Measurements from ENCODE around the gene NSUN2.
"Not testable (repeated sequence)": the region's sequence is repeated elsewhere in the genome, so short reads cannot be mapped to it uniquely, and the experiment has no call there.

Gene NSUN2

DNA sequence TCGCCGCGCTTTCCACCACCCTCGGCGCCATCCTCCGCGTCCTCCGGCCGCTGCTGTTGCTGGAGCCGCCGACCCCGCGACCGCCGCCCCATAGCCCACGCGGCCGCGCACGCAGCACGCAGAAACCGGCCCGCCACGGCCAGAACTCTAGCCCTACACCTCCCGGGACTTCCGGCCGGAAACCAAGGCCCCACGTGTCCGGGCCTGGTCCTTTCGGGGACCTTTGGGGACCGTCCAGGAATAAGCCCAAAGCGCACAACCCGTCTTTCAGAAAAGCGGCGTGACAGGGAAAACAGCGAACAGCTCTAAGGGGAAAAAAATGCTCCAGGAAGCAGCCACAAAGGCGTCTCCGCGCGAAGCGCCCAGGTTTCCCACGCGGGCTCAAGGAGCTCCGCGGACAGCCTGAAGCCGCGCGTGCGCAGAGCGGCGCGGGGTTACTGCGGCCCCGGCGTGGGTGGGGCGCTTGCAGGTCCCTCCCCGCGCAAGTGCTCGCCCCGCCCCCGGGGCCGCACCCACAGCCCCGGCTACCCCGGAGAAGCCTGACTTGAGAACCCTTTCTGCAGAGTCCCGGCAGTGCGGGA lies at the start of gene NSUN2, which contains the start of gene SRD5A1:
Gene NSUN2, minus strand, starts transcription at position 157 of the 581 bp plus-strand sequence. Its CDS starts 65 bp downstream, at position 92.
Gene SRD5A1, plus strand, starts transcription at position 553 of the 581 bp plus-strand sequence. CDS start 137 bp downstream, outside the sequence.
- DNase-seq, result peak; percentile 90

- DNase-seq, result no peak
Measured at GRCh38 chr5:6682239-6682638, 49.4 kb upstream of the NSUN2 start.

DNA sequence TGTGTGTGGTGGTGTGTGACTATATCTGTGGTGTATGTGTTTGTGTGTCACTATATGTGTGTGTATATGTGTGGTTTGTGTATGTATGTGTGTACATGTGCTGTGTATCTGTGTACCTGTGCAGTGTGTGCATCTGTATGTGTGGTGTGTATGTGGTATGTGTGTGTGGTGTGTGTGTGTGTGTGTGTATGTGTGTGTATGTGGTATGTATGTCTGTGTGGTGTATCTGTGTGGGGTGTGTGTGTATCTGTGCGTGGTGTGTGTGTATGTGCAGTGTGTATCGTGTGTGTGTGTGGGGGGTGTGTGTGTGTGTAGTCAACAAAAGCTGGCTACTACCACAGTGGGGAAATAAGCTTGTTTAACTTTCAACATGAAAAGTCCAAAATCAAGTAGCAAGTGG lies 48.8 kb upstream of the NSUN2 start:
- no peak for DNase-seq

GRCh38 chr5:6680922-6681321 lies 48.1 kb upstream of the NSUN2 start:
- no peak for DNase-seq

GRCh38 chr5:6678385-6678784 lies 45.5 kb upstream of the NSUN2 start:
- DNase-seq, result no peak

DNA sequence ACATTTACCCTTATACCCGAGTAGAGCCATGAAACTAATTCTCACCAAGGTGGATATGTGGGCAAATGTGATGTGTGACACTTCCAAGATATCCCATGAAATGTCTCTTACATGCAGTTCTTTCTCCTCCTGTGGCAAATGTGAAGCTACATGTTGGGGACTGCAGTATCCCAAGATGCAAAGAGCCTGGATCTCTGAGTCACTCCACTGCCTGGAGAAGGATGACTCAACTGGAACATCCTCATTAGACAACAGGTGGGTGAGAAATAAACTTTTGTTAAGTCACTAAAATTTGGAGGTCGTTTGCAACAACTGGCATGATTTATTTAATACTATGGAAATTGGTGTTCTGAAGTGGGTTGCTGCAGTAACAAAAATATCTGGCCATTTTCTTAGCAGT lies 43.9 kb upstream of the NSUN2 start:
- DNase-seq, result no peak

DNA sequence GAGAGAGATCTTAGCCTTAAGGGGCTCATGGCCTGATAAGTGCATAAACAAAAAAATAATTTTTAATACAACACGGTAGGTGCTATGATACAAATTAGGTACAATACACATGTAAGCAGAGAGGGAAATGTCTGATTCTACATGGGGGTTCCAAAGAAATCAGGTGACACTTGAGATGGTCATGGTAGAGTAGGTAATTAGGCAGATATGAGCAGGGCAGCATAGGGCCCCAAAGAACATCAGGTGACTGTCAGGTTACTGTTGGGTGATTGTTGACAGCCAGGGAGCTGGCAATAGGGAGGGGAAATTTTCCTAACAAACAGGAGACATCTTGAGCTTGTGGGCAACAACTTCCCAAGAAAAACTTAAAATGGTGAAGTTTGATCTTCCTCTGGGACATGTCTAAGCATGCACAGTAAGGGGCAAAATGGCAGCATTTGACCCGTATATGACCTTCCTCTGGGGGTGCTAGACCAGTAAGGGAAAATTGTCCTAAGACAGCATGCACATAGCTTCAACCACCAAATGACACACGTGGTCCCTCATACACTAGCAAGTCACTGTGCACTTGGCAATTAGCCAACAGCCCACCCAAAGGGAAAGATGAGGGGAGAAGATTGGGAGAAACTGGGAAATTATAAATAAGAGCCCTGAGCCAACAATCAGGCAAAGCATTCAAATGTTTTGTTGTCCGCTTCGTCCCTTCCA lies 43.1 kb upstream of the NSUN2 start:
- DNase-seq, result no peak

DNA sequence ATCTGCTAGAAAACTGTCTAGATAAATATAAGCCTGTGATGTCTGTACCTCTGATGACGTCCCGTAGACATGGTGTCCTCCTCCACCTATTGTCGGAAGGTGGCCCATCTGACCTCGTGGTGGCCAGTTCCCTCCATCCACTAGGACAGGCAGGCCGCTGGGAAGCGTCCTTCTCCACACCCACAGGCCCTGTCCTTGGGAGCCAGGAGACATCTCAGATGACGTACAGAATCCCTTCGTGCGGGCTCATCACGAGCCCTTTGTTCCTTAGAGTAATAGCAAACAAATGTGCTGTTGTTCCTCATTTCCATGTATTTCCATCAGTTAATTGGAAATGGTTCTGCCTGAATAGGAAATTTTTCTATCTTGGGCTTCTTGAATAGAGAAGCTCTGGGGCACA lies 42.0 kb upstream of the NSUN2 start:
- no peak for DNase-seq

DNA sequence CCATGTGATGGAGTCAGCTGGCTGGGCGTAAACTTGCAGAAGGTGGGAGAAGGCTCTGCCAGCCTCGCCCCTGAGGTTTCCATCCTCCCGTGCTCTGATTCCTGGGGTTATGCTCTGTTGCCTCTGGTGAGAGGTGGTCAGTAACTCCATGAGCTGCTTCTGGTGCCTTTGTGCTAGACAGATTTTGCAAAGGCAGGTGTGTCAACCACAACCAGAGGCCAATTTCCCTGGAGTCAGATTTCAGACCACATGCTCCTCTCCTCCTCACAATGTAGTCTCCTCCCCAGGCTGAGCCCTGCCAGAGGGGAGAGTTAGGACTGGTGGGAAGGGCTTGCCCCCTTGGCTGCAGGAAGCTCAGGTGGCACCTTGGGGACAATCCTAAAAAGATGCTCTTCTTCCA lies 41.6 kb upstream of the NSUN2 start:
- DNase-seq, result no peak

DNA sequence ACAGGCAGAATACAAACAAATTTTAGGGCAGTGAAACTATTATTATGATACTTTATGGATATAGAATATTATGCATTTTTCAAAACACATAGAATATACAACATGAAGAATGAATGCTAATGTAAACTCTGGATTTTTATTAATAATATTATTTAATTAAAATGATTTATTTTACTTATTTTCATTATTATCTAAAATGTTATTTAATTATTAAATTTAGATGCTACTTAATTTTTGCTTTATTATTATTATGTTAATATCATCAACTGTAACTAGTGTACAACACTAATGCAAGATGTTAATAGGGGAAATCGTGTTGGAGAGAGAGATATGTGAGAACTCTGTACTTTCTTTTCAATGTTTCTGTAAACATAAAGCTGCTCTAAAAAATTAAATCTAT lies 41.1 kb upstream of the NSUN2 start:
- no peak for DNase-seq

- DNase-seq, result no peak
Measured at GRCh38 chr5:6673031-6673430, 40.2 kb upstream of the NSUN2 start.

DNA sequence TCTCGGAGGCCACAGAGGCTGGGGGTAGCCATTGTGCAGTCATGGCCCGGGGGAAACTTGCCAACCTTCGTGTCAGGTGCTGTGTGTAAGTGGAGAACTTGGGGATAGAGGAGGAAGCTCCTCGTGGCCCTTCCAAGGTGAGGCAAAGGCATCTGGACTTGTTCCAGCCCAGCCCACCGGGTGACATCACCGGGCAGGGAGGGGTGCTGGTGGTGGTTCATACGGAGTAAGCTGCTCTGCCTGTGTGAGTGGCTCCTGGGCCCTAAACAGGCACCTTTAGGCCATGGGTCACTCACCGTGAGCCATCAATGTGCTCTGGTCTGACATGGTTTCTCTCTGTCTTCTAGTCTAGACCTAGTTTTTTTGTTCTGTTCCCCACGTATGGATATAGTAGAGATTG lies 35.9 kb upstream of the NSUN2 start:
- DNase-seq, result not testable (repeated sequence)

DNA sequence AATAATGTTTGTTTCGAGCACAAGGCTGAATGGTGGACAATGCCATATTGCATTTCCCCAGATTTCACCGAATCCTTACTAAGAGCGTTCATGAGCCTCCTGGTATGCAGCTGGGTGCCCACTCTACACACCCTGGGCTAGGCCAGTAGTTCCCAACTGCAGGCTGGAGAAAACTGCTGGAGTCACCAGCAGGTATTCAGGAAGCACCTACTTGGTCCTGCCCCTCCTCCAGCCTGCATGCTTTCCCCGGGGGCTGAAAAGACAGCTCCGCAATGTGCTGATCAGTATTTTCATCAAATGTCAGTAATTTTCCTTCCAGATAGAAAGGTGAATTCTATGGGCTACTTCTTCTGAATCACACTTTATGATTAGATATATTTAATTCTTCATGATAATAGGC lies 34.8 kb upstream of the NSUN2 start:
- no peak for DNase-seq

GRCh38 chr5:6666762-6667161 lies 33.9 kb upstream of the NSUN2 start:
- DNase-seq, result no peak

DNA sequence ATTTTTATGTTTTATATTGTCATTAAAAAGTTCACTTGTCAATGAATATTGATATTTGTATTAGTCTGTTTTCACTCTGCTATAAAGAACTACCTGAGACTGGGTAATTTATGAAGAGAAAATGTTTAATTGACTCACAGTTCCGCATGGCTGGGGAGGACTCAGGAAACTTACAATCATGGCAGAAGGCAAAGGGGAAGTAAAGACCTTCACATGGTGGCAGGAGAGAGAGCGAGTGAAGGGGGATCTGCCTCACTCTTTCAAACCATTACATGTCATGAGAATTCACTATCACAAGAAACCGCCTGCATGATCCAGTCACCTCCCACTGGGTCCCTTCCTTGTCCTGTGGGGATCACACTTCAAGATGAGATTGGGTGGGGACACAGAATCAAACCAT lies 27.8 kb upstream of the NSUN2 start:
- no peak for DNase-seq

- DNase-seq, result no peak
Measured at GRCh38 chr5:6659941-6660684, 27.3 kb upstream of the NSUN2 start.

DNA sequence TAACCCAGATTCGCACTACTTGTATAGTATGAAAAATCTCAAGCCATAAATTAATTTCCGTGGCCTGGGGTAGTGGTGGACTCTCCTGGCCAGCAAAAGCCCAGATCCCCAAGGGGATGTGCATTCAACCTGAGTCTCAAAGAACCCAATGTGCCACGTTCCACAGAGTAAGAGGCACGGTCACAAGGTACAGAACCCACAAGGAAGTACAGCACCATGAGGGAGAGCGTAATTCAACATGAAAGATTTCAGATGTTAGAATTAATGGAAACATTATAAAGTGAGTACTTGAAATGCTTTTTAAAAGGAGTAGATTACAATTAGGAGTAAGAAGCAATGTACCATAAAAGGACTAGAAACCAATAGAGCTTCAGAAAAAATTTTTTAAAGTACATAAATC lies 23.8 kb upstream of the NSUN2 start:
- DNase-seq, result no peak

- no peak for DNase-seq
Measured at GRCh38 chr5:6655432-6655831, 22.6 kb upstream of the NSUN2 start.

- DNase-seq, result no peak
Measured at GRCh38 chr5:6652025-6652424, 19.2 kb upstream of the NSUN2 start.

- DNase-seq, result no peak
Measured at GRCh38 chr5:6649681-6650080, 16.8 kb upstream of the NSUN2 start.

GRCh38 chr5:6649186-6649585 lies 16.3 kb upstream of the NSUN2 start:
- DNase-seq, result no peak

- not testable (repeated sequence) for DNase-seq
Measured at GRCh38 chr5:6645571-6646362, 12.9 kb upstream of the NSUN2 start.

DNA sequence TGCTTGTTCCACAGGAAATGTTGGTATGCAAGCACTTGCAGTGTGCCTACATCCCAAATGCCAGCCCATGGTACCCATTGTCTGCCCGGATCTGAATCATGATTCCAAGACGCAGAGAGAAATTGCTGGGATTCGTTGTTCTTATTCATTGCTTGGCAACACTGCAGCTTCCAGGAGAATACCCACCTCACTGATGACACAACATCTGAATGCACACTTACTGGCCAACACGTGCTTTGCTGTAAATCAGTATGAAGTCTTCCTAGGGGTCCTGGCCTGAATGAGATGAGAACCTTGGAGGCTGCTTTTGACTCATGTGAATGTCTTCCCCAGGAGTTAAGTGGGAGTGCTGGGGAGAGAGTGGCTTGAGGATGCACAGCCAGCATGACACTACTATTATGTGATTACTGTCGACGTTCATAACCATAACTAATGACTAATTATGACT lies 12.0 kb upstream of the NSUN2 start:
- DNase-seq, result no peak

Measured in cortex of kidney (tissue), 1 donor.